Transverse colon (tissue), 3 donors: Measurements from ENCODE around the gene SLC6A20.

Experiments
- POLR2A ChIP-seq: fragments of 450-650 bp; IDR thresholded peaks from one replicate; pipeline ENCODE4 v1.6.1; 2016; ENCODE audit warnings: antibody characterized with exemption, mild to moderate bottlenecking, moderate library complexity
- TF ChIP-seq, protein P1 (sequence below), 5 experiments: fragments of 200-600 bp in 3 of 5; fragments of 450-650 bp in 2 of 5; sonication (generic) in 3 of 5; IDR thresholded peaks; 1 replicate in 2 of 5; 2 replicates in 3 of 5; pipeline ENCODE4 v1.5.1; 2016 to 2017; ENCODE audit warnings: antibody characterized with exemption in 5 of 5, inconsistent platforms in 3 of 5, mild to moderate bottlenecking in 2 of 5, moderate library complexity in 1 of 5

- TF ChIP-seq POLR2A = no peak
- TF ChIP-seq, protein P1, sequence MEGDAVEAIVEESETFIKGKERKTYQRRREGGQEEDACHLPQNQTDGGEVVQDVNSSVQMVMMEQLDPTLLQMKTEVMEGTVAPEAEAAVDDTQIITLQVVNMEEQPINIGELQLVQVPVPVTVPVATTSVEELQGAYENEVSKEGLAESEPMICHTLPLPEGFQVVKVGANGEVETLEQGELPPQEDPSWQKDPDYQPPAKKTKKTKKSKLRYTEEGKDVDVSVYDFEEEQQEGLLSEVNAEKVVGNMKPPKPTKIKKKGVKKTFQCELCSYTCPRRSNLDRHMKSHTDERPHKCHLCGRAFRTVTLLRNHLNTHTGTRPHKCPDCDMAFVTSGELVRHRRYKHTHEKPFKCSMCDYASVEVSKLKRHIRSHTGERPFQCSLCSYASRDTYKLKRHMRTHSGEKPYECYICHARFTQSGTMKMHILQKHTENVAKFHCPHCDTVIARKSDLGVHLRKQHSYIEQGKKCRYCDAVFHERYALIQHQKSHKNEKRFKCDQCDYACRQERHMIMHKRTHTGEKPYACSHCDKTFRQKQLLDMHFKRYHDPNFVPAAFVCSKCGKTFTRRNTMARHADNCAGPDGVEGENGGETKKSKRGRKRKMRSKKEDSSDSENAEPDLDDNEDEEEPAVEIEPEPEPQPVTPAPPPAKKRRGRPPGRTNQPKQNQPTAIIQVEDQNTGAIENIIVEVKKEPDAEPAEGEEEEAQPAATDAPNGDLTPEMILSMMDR (IDR thresholded peaks at IDR 0.05) = no peak
These were observed 8.8 kb downstream of the SLC6A20 start for GRCh38 chr3:45787551-45787950.
